HG03439 (cell line): ENCODE data around the gene STRA6.
"Not testable (repeated sequence)": the region's sequence is repeated elsewhere in the genome, so short reads cannot be mapped to it uniquely, and the experiment has no call there.

Experiments
- ATAC-seq: cut with Tn5 transposase; IDR thresholded peaks from one replicate; pipeline ENCODE4 v1.9.1; 2021; ENCODE audit warnings: mild to moderate bottlenecking, moderate library complexity; ENCODE audit not compliant: unreplicated experiment

The STRA6 gene

GRCh38 chr15:74167891-74168331 is 34.7 kb downstream of the STRA6 start:
- ATAC-seq = no peak

GRCh38 chr15:74165461-74165860 is 37.1 kb downstream of the STRA6 start:
- ATAC-seq = no peak

- ATAC-seq = not testable (repeated sequence)
Observed at GRCh38 chr15:74162195-74162536, 40.4 kb downstream of the STRA6 start.

- ATAC-seq = not testable (repeated sequence)
Observed at GRCh38 chr15:74160390-74160789, 42.2 kb downstream of the STRA6 start.

- ATAC-seq = no peak
Observed at GRCh38 chr15:74159773-74160172, 42.8 kb downstream of the STRA6 start.

- peak; percentile 70 for ATAC-seq
Observed at GRCh38 chr15:74158855-74159650, 43.5 kb downstream of the STRA6 start.

- no peak for ATAC-seq
Observed at GRCh38 chr15:74157868-74158827, 44.4 kb downstream of the STRA6 start.

GRCh38 chr15:74156678-74157411 is 45.7 kb downstream of the STRA6 start:
- ATAC-seq = no peak

GRCh38 chr15:74155766-74156417 is 46.7 kb downstream of the STRA6 start:
- ATAC-seq = no peak

GRCh38 chr15:74147051-74147450 is 55.5 kb downstream of the STRA6 start:
- ATAC-seq = no peak

- no peak for ATAC-seq
Observed at GRCh38 chr15:74146277-74146800, 56.2 kb downstream of the STRA6 start.

GRCh38 chr15:74144153-74144775 is 58.3 kb downstream of the STRA6 start:
- no peak for ATAC-seq

GRCh38 chr15:74141591-74141990 is 61.0 kb downstream of the STRA6 start:
- ATAC-seq = no peak

- ATAC-seq = no peak
Observed at GRCh38 chr15:74138642-74139041, 63.9 kb downstream of the STRA6 start.

GRCh38 chr15:74137537-74137894 is 65.1 kb downstream of the STRA6 start:
- no peak for ATAC-seq

GRCh38 chr15:74136814-74137536 is 65.6 kb downstream of the STRA6 start:
- ATAC-seq = no peak

GRCh38 chr15:74136540-74136813 is 66.1 kb downstream of the STRA6 start:
- no peak for ATAC-seq

- no peak for ATAC-seq
Observed at GRCh38 chr15:74135041-74135565, 67.5 kb downstream of the STRA6 start.

GRCh38 chr15:74134387-74135027 is 68.1 kb downstream of the STRA6 start:
- no peak for ATAC-seq
